IMR-90 (cell line): ENCODE data around the gene NDUFAF2. TPM values are rescaled to one million over a fixed set of nuclear protein-coding genes. Genes with fewer than 3 reads are reported as not detected.

Experiments used
- ATAC-seq: fragments of 200-7000 bp; cut with Tn5 transposase; 2 replicates; pipeline ENCODE4 v1.9.1; 2020; ENCODE audit warnings: low read depth, mild to moderate bottlenecking, moderate library complexity
- BruUV-seq: library from RNA; stranded (reverse); fragments of 400-500 nt; replicated peaks from 2 replicates; lab custom pipeline; 2021; lab: Mats Ljungman, UMichigan
- CTCF ChIA-PET: fragments of 300-600 bp; formaldehyde crosslinking; extraction: SDS; loops from one replicate; lab custom pipeline; 2021; ENCODE audit warnings: antibody characterized with exemption; lab: Yijun Ruan, JAX
- POLR2A ChIA-PET: fragments of 300-600 bp; sonication (Branson Sonifier 250); formaldehyde crosslinking; loops from one replicate; lab custom pipeline; 2022; ENCODE audit warnings: antibody characterized with exemption; ENCODE audit not compliant: unreplicated experiment; lab: Charles Lee
- DNase-seq: peaks from one replicate; pipeline ENCODE4 v3.0.0; 2013
- H2AFZ ChIP-seq: replicated peaks from 2 replicates; pipeline ENCODE3; 2013; ENCODE audit warnings: low read length, mild to moderate bottlenecking; ENCODE audit not compliant: poor library complexity
- H2AK5ac ChIP-seq: 2 replicates; pipeline ENCODE4 v1.6.1; 2013; ENCODE audit warnings: low read depth, low read length, inconsistent platforms
- H2AK9ac ChIP-seq: replicated peaks from 2 replicates; pipeline ENCODE3; 2013; ENCODE audit warnings: mild to moderate bottlenecking, low read depth, low read length, moderate library complexity; ENCODE audit not compliant: poor library complexity
- H2BK120ac ChIP-seq: 2 replicates; pipeline ENCODE4 v1.6.1; 2013; ENCODE audit warnings: low read depth, low read length, inconsistent platforms
- H2BK15ac ChIP-seq: 3 replicates; pipeline ENCODE4 v1.6.1; 2013; ENCODE audit warnings: low read depth, low read length, inconsistent platforms
- H2BK20ac ChIP-seq: 2 replicates; pipeline ENCODE4 v1.6.1; 2013; ENCODE audit warnings: low read depth, mild to moderate bottlenecking, inconsistent platforms, low read length, moderate library complexity
- H2BK5ac ChIP-seq: 2 replicates; pipeline ENCODE4 v1.6.1; 2013; ENCODE audit warnings: mild to moderate bottlenecking, low read depth, low read length, inconsistent platforms; ENCODE audit not compliant: poor library complexity, severe bottlenecking
- H3K14ac ChIP-seq: replicated peaks from 2 replicates; pipeline ENCODE4 v1.6.1; 2013; ENCODE audit warnings: low read depth, low read length, inconsistent platforms
- H3K18ac ChIP-seq: 2 replicates; pipeline ENCODE4 v1.6.1; 2013; ENCODE audit warnings: low read depth, low read length, control low read depth
- H3K23ac ChIP-seq: 2 replicates; pipeline ENCODE4 v1.6.1; 2013; ENCODE audit warnings: low read depth, low read length, inconsistent platforms
- H3K27ac ChIP-seq: 2 replicates; pipeline ENCODE4 v1.5.1; 2013; ENCODE audit warnings: mild to moderate bottlenecking, control low read depth, low read length; ENCODE audit not compliant: insufficient read depth
- H3K27me3 ChIP-seq: 2 replicates; pipeline ENCODE4 v1.6.1; 2013; ENCODE audit warnings: low read length; ENCODE audit not compliant: control insufficient read depth, insufficient read depth
- H3K36me3 ChIP-seq: 2 replicates; pipeline ENCODE4 v1.6.1; 2013; ENCODE audit warnings: low read length, mixed read lengths; ENCODE audit not compliant: control insufficient read depth, insufficient read depth
- H3K4ac ChIP-seq: 2 replicates; pipeline ENCODE4 v1.6.1; 2013; ENCODE audit warnings: low read depth, low read length, inconsistent platforms
- H3K4me1 ChIP-seq: 2 replicates; pipeline ENCODE4 v1.6.1; 2013; ENCODE audit warnings: low read length, mixed read lengths; ENCODE audit not compliant: control insufficient read depth, insufficient read depth
- H3K4me2 ChIP-seq: 2 replicates; pipeline ENCODE4 v1.6.1; 2013; ENCODE audit warnings: low read depth, mild to moderate bottlenecking, control low read depth, low read length, moderate library complexity
- H3K4me3 ChIP-seq: 2 replicates; pipeline ENCODE4 v1.5.1; 2013; ENCODE audit warnings: low read depth, mild to moderate bottlenecking, control low read depth, low read length, moderate library complexity; ENCODE audit not compliant: insufficient read depth
- H3K56ac ChIP-seq: 2 replicates; pipeline ENCODE4 v1.6.1; 2013; ENCODE audit warnings: low read length, inconsistent platforms; ENCODE audit not compliant: insufficient read depth; ENCODE audit errors: extremely low read depth
- H3K79me1 ChIP-seq, 2 experiments: 2 replicates each; pipeline ENCODE4 v1.6.1; 2013; ENCODE audit warnings: low read length in 2 of 2, inconsistent platforms in 1 of 2, low read depth in 1 of 2
- H3K9ac ChIP-seq: 2 replicates; pipeline ENCODE4 v1.6.1; 2013; ENCODE audit warnings: low read depth, low read length, control low read depth
- H3K9me1 ChIP-seq: 2 replicates; pipeline ENCODE4 v1.6.1; 2013; ENCODE audit warnings: low read length, inconsistent platforms; ENCODE audit not compliant: insufficient read depth
- H3K9me3 ChIP-seq: 2 replicates; pipeline ENCODE4 v1.6.1; 2013; ENCODE audit warnings: low read length; ENCODE audit not compliant: control insufficient read depth, insufficient read depth
- H4K20me1 ChIP-seq: 2 replicates; pipeline ENCODE4 v1.6.1; 2013; ENCODE audit warnings: low read length, inconsistent platforms; ENCODE audit not compliant: insufficient read depth
- H4K5ac ChIP-seq: 2 replicates; pipeline ENCODE4 v1.6.1; 2013; ENCODE audit warnings: mild to moderate bottlenecking, low read depth, low read length, control low read depth
- H4K8ac ChIP-seq, 2 experiments: 2 replicates each; pipeline ENCODE4 v1.6.1; 2013; ENCODE audit warnings: low read depth in 2 of 2, low read length in 2 of 2, control low read depth in 1 of 2, inconsistent platforms in 1 of 2
- H4K91ac ChIP-seq: 2 replicates; pipeline ENCODE4 v1.6.1; 2013; ENCODE audit warnings: low read depth, low read length, inconsistent platforms; ENCODE audit not compliant: insufficient read depth
- BHLHE40 ChIP-seq: fragments of 150-350 bp; IDR thresholded peaks from 2 replicates; pipeline ENCODE4 v1.6.1; 2016; ENCODE audit warnings: mild to moderate bottlenecking, low read depth, low read length
- CHD1 ChIP-seq: IDR thresholded peaks from 2 replicates; pipeline ENCODE4 v1.6.1; 2012; ENCODE audit warnings: low read depth, low read length, improper control_type of control experiment
- FOS ChIP-seq: fragments of 150-350 bp; IDR thresholded peaks from 2 replicates; pipeline ENCODE4 v1.6.1; 2016; ENCODE audit warnings: low read depth, low read length
- MAFK ChIP-seq: IDR thresholded peaks from 2 replicates; pipeline ENCODE4 v1.6.1; 2012; ENCODE audit warnings: low read depth, low read length, improper control_type of control experiment
- MAZ ChIP-seq: IDR thresholded peaks from 2 replicates; pipeline ENCODE4 v1.6.1; 2012; ENCODE audit warnings: low read depth, mild to moderate bottlenecking, low read length, improper control_type of control experiment, moderate library complexity, borderline replicate concordance
- MXI1 ChIP-seq: IDR thresholded peaks from 2 replicates; pipeline ENCODE4 v1.6.1; 2012; ENCODE audit warnings: low read depth, mild to moderate bottlenecking, low read length, moderate library complexity, borderline replicate concordance
- NFE2L2 ChIP-seq: fragments of 150-350 bp; IDR thresholded peaks from 2 replicates; pipeline ENCODE4 v1.6.1; 2016; ENCODE audit warnings: low read depth, mild to moderate bottlenecking, low read length
- POLR2A ChIP-seq: IDR thresholded peaks from 2 replicates; pipeline ENCODE4 v1.6.1; 2012; ENCODE audit warnings: mild to moderate bottlenecking, low read depth, low read length
- RAD21 ChIP-seq: IDR thresholded peaks from 2 replicates; pipeline ENCODE4 v1.6.1; 2012; ENCODE audit warnings: low read length, improper control_type of control experiment
- RCOR1 ChIP-seq: IDR thresholded peaks from 2 replicates; pipeline ENCODE4 v1.6.1; 2012; ENCODE audit warnings: mild to moderate bottlenecking, low read length, improper control_type of control experiment; ENCODE audit not compliant: insufficient replicate concordance
- RFX5 ChIP-seq: IDR thresholded peaks from 2 replicates; pipeline ENCODE4 v1.8.0; 2012; ENCODE audit warnings: low read depth, mild to moderate bottlenecking, low read length, moderate library complexity
- SMC3 ChIP-seq: fragments of 150-350 bp; IDR thresholded peaks from 2 replicates; pipeline ENCODE4 v1.6.1; 2016; ENCODE audit warnings: low read depth, mild to moderate bottlenecking, antibody characterized with exemption, low read length, moderate library complexity
- USF2 ChIP-seq: fragments of 150-350 bp; IDR thresholded peaks from 2 replicates; pipeline ENCODE4 v1.6.1; 2017; ENCODE audit warnings: mild to moderate bottlenecking, antibody characterized with exemption, low read length, low read depth
- WGBS, 2 experiments: methylation state at CpG; one replicate each; pipeline versions ENCODE4 v1.1.5 to v1.1.7; 2013; ENCODE audit warnings: missing lambda C conversion rate in 2 of 2; ENCODE audit not compliant: insufficient read length in 1 of 2; ENCODE audit errors: extremely low coverage in 2 of 2; 5-methylcytosine and 5-hydroxymethylcytosine counted together
- dilution Hi-C: fragments of 300-500 bp; cut with HindIII; formaldehyde crosslinking; loops from one replicate; pipeline ENCODE4 v1.14.3; 2018; ENCODE audit warnings: low sequenced_read_pairs; ENCODE audit not compliant: unreplicated experiment
- in situ Hi-C: fragments of 300-500 bp; cut with MboI; formaldehyde crosslinking; loops from 3 replicates; pipeline ENCODE4 v1.14.3; 2019; ENCODE audit warnings: low sequenced_read_pairs, inconsistent platforms, mixed read lengths
- intact Hi-C: fragments of 100-400 bp; cut with micrococcal nuclease; formaldehyde crosslinking; loops from 2 replicates; pipeline ENCODE4 v1.10.0; 2022
- polyA plus RNA-seq, 3 experiments: library from polyadenylated mRNA; depleted of rRNA; stranded (reverse); fragments of >200 nt; gene quantifications; 2 replicates each; pipeline ENCODE4 v1.2.3, GENCODE V29; 2012; ENCODE audit warnings: low replicate concordance in 1 of 3
- total RNA-seq: library from RNA; depleted of rRNA; stranded (reverse); fragments of >200 nt; gene quantifications from 2 replicates; pipeline ENCODE4 v1.2.3, GENCODE V29; 2012

Gene NDUFAF2
- total and polyA plus RNA-seq, 2 of the 4 experiments (the other 2 are of a cell fraction) = 11.8 to 24.7 TPM

GRCh38 chr5:61159070-61159469 lies 214.1 kb downstream of the NDUFAF2 start:
- H4K5ac ChIP-seq = no peak overlapping the region
- H3K36me3 ChIP-seq = peaks cover 12% of the 10 kb centered on the region
- H3K4me3 ChIP-seq = no peak overlapping the region
- H2BK20ac ChIP-seq = no peak overlapping the region
- intact Hi-C loops (no loop called here), dilution Hi-C loops (no loop called here), in situ Hi-C loops (loop anchor here (25.0 kb wide), 1 partner anchor 472 kb away; no protein-coding TSS in a partner anchor)
- H3K9me1 ChIP-seq = peaks cover 3% of the 10 kb centered on the region; the same call in 1 of the 2 replicates
- H3K23ac ChIP-seq = no peak overlapping the region
- H2AFZ ChIP-seq = no peak overlapping the region
- no peak overlapping the region for H3K9ac ChIP-seq
- peaks cover 5% of the 10 kb centered on the region for H3K4me1 ChIP-seq
- H3K79me1 ChIP-seq = peaks cover 19 to 42% of the 10 kb centered on the region in 2 experiments
- H3K4me2 ChIP-seq = no peak overlapping the region
- POLR2A ChIA-PET = no interaction called here
- no CpG with 5 or more reads among the region's 3 CpGs for WGBS, 2 experiments
- H4K8ac ChIP-seq = no peak overlapping the region
- H3K18ac ChIP-seq = no peak overlapping the region
- no TSS peak for BruUV-seq
- no peaks in the 10 kb centered on the region; the same call in 1 of the 2 replicates for H4K20me1 ChIP-seq
- H3K27me3 ChIP-seq = no peaks in the 10 kb centered on the region
- DNase-seq (no peak), ATAC-seq (no peak)
- H3K56ac ChIP-seq = no peak overlapping the region
- no peak overlapping the region for H2BK15ac ChIP-seq
- no peak overlapping the region for H3K14ac ChIP-seq
- no peaks in the 10 kb centered on the region for H3K9me3 ChIP-seq
- no peak overlapping the region for H2BK120ac ChIP-seq
- TF ChIP-seq BHLHE40 = no peak
- TF ChIP-seq RCOR1 = no peak
- no peak for TF ChIP-seq CHD1
- no peak for TF ChIP-seq FOS
- TF ChIP-seq POLR2A = no peak
- no peak for TF ChIP-seq SMC3
- no peak for TF ChIP-seq RFX5
- no peak for TF ChIP-seq USF2
- TF ChIP-seq MAFK = no peak
- no peak for TF ChIP-seq MXI1
- no peak for TF ChIP-seq RAD21
- TF ChIP-seq MAZ = no peak
- no peak for TF ChIP-seq NFE2L2
- CTCF ChIA-PET = no interaction called here
- no peak overlapping the region for H2AK9ac ChIP-seq
- H3K4ac ChIP-seq = no peak overlapping the region
- H3K27ac ChIP-seq = no peak overlapping the region
- H2AK5ac ChIP-seq = no peak overlapping the region
- no peak overlapping the region for H4K91ac ChIP-seq
- no peak overlapping the region for H2BK5ac ChIP-seq
